ENCODE results near the gene SMC3. TPM values are rescaled to one million over a fixed set of nuclear protein-coding genes. Genes with fewer than 3 reads are reported as not detected.

The SMC3 gene
- total RNA-seq, 1 experiment from 2014 or later = 32.9 TPM

GRCh38 chr10:110544958-110545537 lies 22.4 kb upstream of the SMC3 start:
- DNase-seq (ENCODE audit: low spot score) = peak; percentile 63

- DNase-seq (ENCODE audit: low spot score) = no peak
Measured at GRCh38 chr10:110546077-110546476, 21.4 kb upstream of the SMC3 start.

- DNase-seq (ENCODE audit: low spot score) = no peak
Measured at GRCh38 chr10:110546499-110547110, 20.9 kb upstream of the SMC3 start.

- peak; percentile 76 for DNase-seq (ENCODE audit: low spot score)
Measured at GRCh38 chr10:110547139-110547761, 20.2 kb upstream of the SMC3 start.

- no peak for DNase-seq (ENCODE audit: low spot score)
Measured at GRCh38 chr10:110548002-110548401, 19.5 kb upstream of the SMC3 start.

- DNase-seq (ENCODE audit: low spot score) = no peak
Measured at GRCh38 chr10:110549211-110549610, 18.3 kb upstream of the SMC3 start.

- DNase-seq (ENCODE audit: low spot score) = no peak
Measured at GRCh38 chr10:110553905-110554304, 13.6 kb upstream of the SMC3 start.

- DNase-seq (ENCODE audit: low spot score) = no peak
Measured at GRCh38 chr10:110556296-110556695, 11.2 kb upstream of the SMC3 start.

- DNase-seq (ENCODE audit: low spot score) = peak; percentile 49
Measured at GRCh38 chr10:110556969-110557601, 10.4 kb upstream of the SMC3 start.

GRCh38 chr10:110558041-110558440 lies 9.5 kb upstream of the SMC3 start:
- DNase-seq (ENCODE audit: low spot score) = no peak

- DNase-seq (ENCODE audit: low spot score) = no peak
Measured at GRCh38 chr10:110560012-110560411, 7.5 kb upstream of the SMC3 start.

GRCh38 chr10:110561292-110561691 lies 6.2 kb upstream of the SMC3 start:
- DNase-seq (ENCODE audit: low spot score) = no peak

GRCh38 chr10:110562348-110562747 lies 5.1 kb upstream of the SMC3 start:
- no peak for DNase-seq (ENCODE audit: low spot score)

- DNase-seq (ENCODE audit: low spot score) = no peak
Measured at GRCh38 chr10:110563132-110563531, 4.4 kb upstream of the SMC3 start.

- no peak for DNase-seq (ENCODE audit: low spot score)
Measured at GRCh38 chr10:110566472-110567200, 859 bp upstream of the SMC3 start.

- DNase-seq (ENCODE audit: low spot score) = no peak
Measured at GRCh38 chr10:110568055-110568735, 700 bp downstream of the SMC3 start.

GRCh38 chr10:110569122-110569521 lies 1.6 kb downstream of the SMC3 start:
- DNase-seq (ENCODE audit: low spot score) = no peak

- DNase-seq (ENCODE audit: low spot score) = no peak
Measured at GRCh38 chr10:110569736-110570135, 2.2 kb downstream of the SMC3 start.

GRCh38 chr10:110571093-110571743 lies 3.7 kb downstream of the SMC3 start:
- DNase-seq (ENCODE audit: low spot score) = no peak

- no peak for DNase-seq (ENCODE audit: low spot score)
Measured at GRCh38 chr10:110572862-110573261, 5.4 kb downstream of the SMC3 start.

- no peak for DNase-seq (ENCODE audit: low spot score)
Measured at GRCh38 chr10:110574420-110574819, 6.9 kb downstream of the SMC3 start.
